Endodermal cell (in vitro differentiated cells): ENCODE results near the gene TARS3. TPM values are rescaled to one million over a fixed set of nuclear protein-coding genes. Genes with fewer than 3 reads are reported as not detected.
A peak's percentile ranks its signal among the peaks of the same experiment; 100 is the strongest.

Experiments
- DNase-seq: peaks from one replicate; pipeline ENCODE4 v3.0.0-alpha.2; 2017
- H3K27ac ChIP-seq: 2 replicates; pipeline ENCODE4 v1.5.1; 2013; ENCODE audit warnings: mild to moderate bottlenecking, low read depth, low read length, moderate library complexity
- H3K27me3 ChIP-seq: 2 replicates; pipeline ENCODE4 v1.6.1; 2013; ENCODE audit warnings: mild to moderate bottlenecking, low read length, moderate library complexity; ENCODE audit not compliant: insufficient read depth, control insufficient read depth, poor library complexity, severe bottlenecking
- H3K36me3 ChIP-seq: 2 replicates; pipeline ENCODE4 v1.7.0; 2013; ENCODE audit warnings: mild to moderate bottlenecking, low read length, moderate library complexity; ENCODE audit not compliant: control insufficient read depth, insufficient read depth
- H3K4me1 ChIP-seq: one replicate; pipeline ENCODE4 v1.7.0; 2013; ENCODE audit warnings: low read length; ENCODE audit not compliant: control insufficient read depth, insufficient read depth
- H3K4me3 ChIP-seq: 2 replicates; pipeline ENCODE4 v1.5.1; 2013; ENCODE audit warnings: mild to moderate bottlenecking, low read length, moderate library complexity
- H3K9ac ChIP-seq: 2 replicates; pipeline ENCODE4 v1.6.1; 2013; ENCODE audit warnings: mild to moderate bottlenecking, low read length, moderate library complexity; ENCODE audit not compliant: poor library complexity, severe bottlenecking; ENCODE audit errors: extremely low read depth
- H3K9me3 ChIP-seq: 2 replicates; pipeline ENCODE4 v1.6.1; 2013; ENCODE audit warnings: mild to moderate bottlenecking, low read length, moderate library complexity; ENCODE audit not compliant: control insufficient read depth
- H3K27ac Mint-ChIP-seq: 2 replicates; pipeline ENCODE4 v1.8.0; 2020; ENCODE audit warnings: mixed read lengths
- H3K27me3 Mint-ChIP-seq: 2 replicates; pipeline ENCODE4 v1.8.0; 2021; ENCODE audit warnings: mild to moderate bottlenecking, mixed read lengths; ENCODE audit not compliant: insufficient read depth
- H3K36me3 Mint-ChIP-seq: 2 replicates; pipeline ENCODE4 v1.8.0; 2020; ENCODE audit warnings: low read depth, mixed read lengths
- H3K4me1 Mint-ChIP-seq: 2 replicates; pipeline ENCODE4 v1.8.0; 2020; ENCODE audit warnings: mixed read lengths
- H3K4me3 Mint-ChIP-seq: 2 replicates; pipeline ENCODE4 v1.8.0; 2020; ENCODE audit warnings: mild to moderate bottlenecking, moderate library complexity, mixed read lengths
- H3K9me3 Mint-ChIP-seq: 2 replicates; pipeline ENCODE4 v1.8.0; 2020; ENCODE audit warnings: mild to moderate bottlenecking, mixed read lengths
- CTCF ChIP-seq: fragments of 200-600 bp; sonication (generic); conservative IDR thresholded peaks from 2 replicates; pipeline ENCODE4 v1.5.0; 2021; ENCODE audit warnings: antibody characterized with exemption, mild to moderate bottlenecking
- WGBS, 2 experiments: methylation state at CpG; one replicate each; pipeline versions ENCODE4 v1.1.5 to v1.1.7; 2013; ENCODE audit warnings: missing lambda C conversion rate in 2 of 2, mixed read lengths in 1 of 2; ENCODE audit not compliant: insufficient coverage in 1 of 2, insufficient read length in 1 of 2; 5-methylcytosine and 5-hydroxymethylcytosine counted together
- total RNA-seq, 2 donors: library from RNA; stranded (reverse); fragmentation: NEBNext Ultra II Directional in 1 of 2; extraction: Animal tissue kit (Norgen Biotek cat#: 25700) in 1 of 2; gene quantifications; 2 replicates in 1 of 2; 3 replicates in 1 of 2; pipeline ENCODE4 v1.2.1, GENCODE V29; 2021

TARS3 gene
- total RNA-seq, 2 donors from 2014 or later = 11.7 to 13.6 TPM

GRCh38 chr15:101610611-101611000 is 113.7 kb downstream of the TARS3 start:
- no peak for TF ChIP-seq CTCF
- 91 to 97% methylated on average over 7 to 8 of the region's 8 CpGs for WGBS, 2 experiments
- no peaks in the 10 kb centered on the region for H3K4me1 ChIP-seq
- H3K27me3 ChIP-seq = no peaks in the 10 kb centered on the region
- no peaks in the 10 kb centered on the region for H3K9me3 Mint-ChIP-seq
- no peak overlapping the region for H3K27ac Mint-ChIP-seq
- no peaks in the 10 kb centered on the region for H3K36me3 Mint-ChIP-seq
- peaks cover 11% of the 10 kb centered on the region for H3K27me3 Mint-ChIP-seq
- H3K4me3 ChIP-seq = no peak overlapping the region
- H3K36me3 ChIP-seq = no peaks in the 10 kb centered on the region
- DNase-seq = no peak
- peaks cover under 1% of the 10 kb centered on the region for H3K4me1 Mint-ChIP-seq
- H3K27ac ChIP-seq = no peak overlapping the region
- no peaks in the 10 kb centered on the region for H3K9me3 ChIP-seq
- no peak overlapping the region for H3K4me3 Mint-ChIP-seq
- H3K9ac ChIP-seq = no peak overlapping the region

- no peak for TF ChIP-seq CTCF
- no peaks in the 10 kb centered on the region for H3K36me3 Mint-ChIP-seq
- H3K4me1 ChIP-seq = no peaks in the 10 kb centered on the region
- H3K4me1 Mint-ChIP-seq = no peaks in the 10 kb centered on the region
- no peaks in the 10 kb centered on the region for H3K36me3 ChIP-seq
- no peak overlapping the region for H3K27ac ChIP-seq
- H3K4me3 Mint-ChIP-seq = no peak overlapping the region
- WGBS, 2 experiments = 90 to 97% methylated on average over 16 to 23 of the region's 23 CpGs
- DNase-seq = no peak
- H3K27me3 Mint-ChIP-seq = peaks cover 8% of the 10 kb centered on the region
- no peak overlapping the region for H3K4me3 ChIP-seq
- H3K27ac Mint-ChIP-seq = no peak overlapping the region
- no peaks in the 10 kb centered on the region for H3K9me3 ChIP-seq
- H3K9ac ChIP-seq = no peak overlapping the region
- no peaks in the 10 kb centered on the region for H3K9me3 Mint-ChIP-seq
- no peaks in the 10 kb centered on the region for H3K27me3 ChIP-seq
Observed at GRCh38 chr15:101609742-101610610, 114.3 kb downstream of the TARS3 start.

- peak; percentile 27 for TF ChIP-seq CTCF
Observed at GRCh38 chr15:101608201-101608600, 116.1 kb downstream of the TARS3 start.

More at GRCh38 chr15:101608201-101608600, 116.1 kb downstream of the TARS3 start:
- no peak overlapping the region for H3K9ac ChIP-seq
- H3K9me3 ChIP-seq = no peaks in the 10 kb centered on the region
- Mint-ChIP-seq H3K27me3 (peaks cover 12% of the 10 kb centered on the region), H3K4me1 (no peaks in the 10 kb centered on the region), H3K27ac (no peak overlapping the region), H3K36me3 (no peaks in the 10 kb centered on the region), H3K4me3 (no peak overlapping the region), H3K9me3 (no peaks in the 10 kb centered on the region)
- no peaks in the 10 kb centered on the region for H3K4me1 ChIP-seq
- no peaks in the 10 kb centered on the region for H3K27me3 ChIP-seq
- H3K27ac ChIP-seq = no peak overlapping the region
- H3K36me3 ChIP-seq = no peaks in the 10 kb centered on the region
- H3K4me3 ChIP-seq = no peak overlapping the region
- peak; percentile 55 for DNase-seq
- 90 to 91% methylated on average over 8 to 9 of the region's 9 CpGs for WGBS, 2 experiments
